Cardiac fibroblast (primary cell): Measurements from ENCODE around the gene CRYBG2.

ENCODE experiments used
- DNase-seq, 2 donors: peaks; one replicate each; pipeline versions ENCODE4 v3.0.0 to v3.0.0-alpha.2; 2010; ENCODE audit warnings: low read depth in 2 of 2
- H3K4me3 ChIP-seq, 2 donors: replicated peaks in 1 of 2; 1 replicate in 1 of 2; 2 replicates in 1 of 2; pipeline ENCODE4 v1.5.1; 2011; ENCODE audit warnings: low read depth in 2 of 2, low read length in 2 of 2, mild to moderate bottlenecking in 2 of 2, moderate library complexity in 1 of 2
- CTCF ChIP-seq: IDR thresholded peaks from one replicate; pipeline ENCODE4 v1.5.1; 2011; ENCODE audit warnings: low read depth, mild to moderate bottlenecking, low read length, inconsistent platforms

Gene CRYBG2

GRCh38 chr1:26307363-26307781 lies 46.6 kb downstream of the CRYBG2 start:
- DNase-seq = no peak
- TF ChIP-seq CTCF = no peak
- H3K4me3 ChIP-seq = no peak overlapping the region

DNA sequence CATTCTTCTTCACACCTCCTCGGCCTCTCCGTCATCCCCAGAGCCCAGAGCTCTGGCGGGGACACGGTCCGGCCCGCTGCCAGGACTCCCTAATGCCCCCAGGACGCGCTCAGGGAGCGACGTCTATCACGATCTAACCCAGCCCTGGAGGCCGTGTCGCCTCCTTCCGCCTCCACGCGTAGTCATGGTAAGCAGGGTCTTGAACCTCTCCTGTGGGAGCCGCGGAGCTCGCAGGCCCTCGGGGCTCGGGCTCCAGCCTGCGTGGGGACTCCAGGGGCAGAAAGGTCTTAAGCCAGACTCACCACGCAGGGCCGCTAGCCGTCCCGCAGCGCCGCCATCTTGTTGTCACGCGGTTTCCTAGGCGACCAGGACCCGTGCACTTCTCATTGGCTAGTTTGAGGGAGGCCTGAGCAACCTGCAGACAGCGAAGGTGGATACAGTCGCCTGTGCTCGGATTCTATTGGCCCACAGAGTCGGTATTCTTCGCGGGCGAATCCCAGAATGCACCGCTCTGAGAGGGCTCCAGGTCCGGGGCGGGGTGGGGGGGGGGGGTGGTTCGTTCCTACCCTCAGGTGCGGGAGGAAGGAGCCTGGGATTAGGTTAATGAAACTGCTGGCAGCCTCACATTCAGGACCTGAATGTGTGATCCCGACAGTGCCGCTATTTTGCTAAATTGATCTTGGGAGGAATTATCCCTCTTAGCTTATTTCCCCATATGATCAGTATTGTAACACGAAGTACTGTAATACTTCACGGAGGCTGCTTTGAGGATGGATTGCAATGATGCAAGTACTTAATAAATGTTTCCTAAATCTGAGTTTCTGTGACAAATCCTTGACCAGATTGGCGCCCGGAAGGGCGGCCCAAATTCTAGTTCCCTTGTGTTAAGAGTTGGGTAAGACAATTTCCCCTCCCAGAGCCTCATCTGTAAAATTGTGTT lies 47.4 kb downstream of the CRYBG2 start, which contains the start of gene UBXN11:
Gene UBXN11 (minus strand): TSS at position 347 of the 940 bp plus-strand sequence. CDS start 3,753 bp downstream, outside the sequence.
- H3K4me3 ChIP-seq = peak within 1 kb of the TSS; percentile 82 to 88
- DNase-seq = peak; percentile 96
- no peak for TF ChIP-seq CTCF

- no peak for DNase-seq
- peak overlapping the region; percentile 82 to 88 for H3K4me3 ChIP-seq
- no peak for TF ChIP-seq CTCF
Measured at GRCh38 chr1:26305667-26306289, 48.2 kb downstream of the CRYBG2 start.

GRCh38 chr1:26302733-26303405 lies 51.1 kb downstream of the CRYBG2 start:
- no peak for TF ChIP-seq CTCF
- H3K4me3 ChIP-seq = no peak overlapping the region
- DNase-seq = peak; percentile 80 to 86

DNA sequence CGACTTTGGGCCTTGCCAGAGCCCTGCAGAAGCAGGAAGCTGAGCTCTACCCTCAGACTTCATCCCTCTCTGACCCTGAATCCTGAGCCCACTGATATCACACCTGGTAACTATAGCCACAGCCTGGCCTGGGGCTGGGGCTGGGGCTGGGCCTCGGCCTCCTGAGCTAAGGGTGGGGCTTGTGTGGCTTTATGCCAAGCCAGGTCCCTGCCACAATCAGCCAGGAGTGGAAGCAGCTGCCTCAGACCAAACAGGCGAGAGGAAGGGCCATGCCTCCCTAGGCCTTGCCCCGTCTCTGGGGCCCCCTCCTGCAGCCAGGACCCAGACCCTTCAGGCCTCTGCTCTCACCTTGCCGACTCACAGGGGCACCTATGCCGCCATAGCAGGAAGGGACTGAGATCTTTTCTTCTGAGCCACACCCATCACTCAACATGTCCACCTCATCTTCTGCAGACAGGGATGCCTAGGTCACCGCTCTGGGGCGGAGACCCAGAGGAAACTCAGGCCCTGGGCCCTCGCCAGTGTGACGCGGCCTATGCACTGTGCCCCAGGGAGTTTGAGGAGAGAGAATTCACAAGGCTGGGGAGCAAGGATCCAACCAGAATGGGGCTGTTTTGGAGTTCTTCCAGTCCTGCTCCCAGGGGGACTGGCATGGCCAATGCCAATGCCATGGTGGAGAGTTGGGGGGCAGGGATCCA lies 53.2 kb downstream of the CRYBG2 start:
- no peak overlapping the region for H3K4me3 ChIP-seq
- TF ChIP-seq CTCF = no peak
- DNase-seq = no peak

GRCh38 chr1:26297791-26298124 lies 56.2 kb downstream of the CRYBG2 start:
- DNase-seq = no peak
- H3K4me3 ChIP-seq = no peak overlapping the region
- TF ChIP-seq CTCF = no peak
